DMS79 treated with DMSO at 0.1 percent for 48 hours (cell line): ENCODE measurements around the gene SMIM13.

ENCODE experiments used
- DNase-seq: peaks from one replicate; lab custom pipeline; 2025; lab: John Stamatoyannopoulos, UW

Gene SMIM13

DNA sequence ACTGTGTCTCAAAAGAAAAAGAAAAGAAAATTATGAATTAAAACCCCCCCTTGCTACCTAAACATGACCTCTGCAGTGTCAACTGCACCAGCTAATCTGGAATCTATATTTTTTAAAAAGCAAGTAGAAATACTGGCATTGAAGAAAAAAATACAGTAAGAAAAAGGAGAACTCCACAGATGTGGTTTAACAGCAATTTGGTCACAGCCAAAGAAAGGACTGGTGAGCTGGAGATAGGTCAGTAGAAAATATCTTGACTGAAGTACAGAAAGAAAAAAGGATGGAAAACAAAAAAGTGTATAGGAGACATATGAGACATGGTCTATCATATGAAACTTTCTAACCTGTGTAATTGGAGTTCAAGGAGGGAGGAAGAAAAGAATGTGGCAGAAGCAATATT lies 62.0 kb downstream of the SMIM13 start:
- no peak for DNase-seq

DNA sequence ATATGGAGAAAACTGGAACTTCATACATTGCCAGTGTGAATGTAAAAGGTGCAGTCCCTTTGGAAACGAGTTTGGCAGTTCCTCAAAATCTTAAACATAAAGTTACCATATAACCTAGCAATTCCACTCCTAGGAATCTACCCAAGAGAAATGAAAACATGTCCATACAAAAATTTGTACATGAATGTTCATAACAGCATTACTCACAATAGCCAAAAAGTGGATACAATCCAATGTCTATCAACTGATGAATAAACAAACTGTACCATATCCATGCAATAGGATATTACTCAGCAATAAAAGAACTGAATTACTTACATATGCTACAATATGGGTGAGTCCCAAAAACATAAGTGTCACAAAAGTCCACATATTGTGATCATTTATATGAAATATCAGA lies 66.6 kb downstream of the SMIM13 start:
- no peak for DNase-seq

DNA sequence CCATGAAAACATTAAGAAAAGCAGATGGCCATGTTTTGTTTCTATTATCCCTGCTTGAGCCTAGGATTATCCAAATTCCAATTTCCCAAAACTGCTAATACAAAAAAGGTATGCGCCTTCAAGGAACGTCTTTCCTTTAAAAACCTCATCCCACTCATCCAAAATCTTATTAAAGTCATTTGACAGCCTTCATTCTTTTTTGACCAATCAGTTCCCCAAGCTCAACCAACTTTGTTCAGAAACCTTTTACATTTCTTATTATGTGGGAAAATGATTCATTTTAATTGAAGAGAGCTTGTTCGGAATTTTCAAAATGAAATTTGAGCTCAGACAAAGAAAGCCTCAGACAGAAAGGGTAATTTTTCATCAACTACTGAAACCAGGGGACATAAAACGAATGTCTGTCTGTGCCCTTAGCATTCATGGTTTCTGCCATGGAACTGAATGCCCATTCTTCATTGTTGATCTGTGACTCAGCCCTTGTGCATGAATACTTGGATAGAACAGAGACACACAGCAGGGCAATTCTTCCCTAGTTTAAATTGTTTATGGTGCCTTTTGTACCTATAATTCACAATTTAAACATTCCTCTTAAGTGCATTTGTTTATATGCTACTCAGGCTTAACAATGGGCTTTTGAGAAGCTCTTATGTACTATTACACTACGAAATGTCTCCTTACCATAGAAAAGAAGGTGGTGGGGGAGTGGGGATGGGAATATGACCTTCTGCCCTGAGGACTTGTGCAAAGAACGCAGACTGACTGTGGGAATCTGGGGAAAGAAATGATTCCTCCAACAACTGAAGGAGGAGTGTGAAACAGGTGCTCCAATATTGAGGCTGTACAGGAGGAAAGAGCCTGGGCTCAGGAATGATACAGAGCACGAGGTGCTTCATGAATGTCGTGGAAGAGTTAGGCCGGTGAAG lies 67.7 kb downstream of the SMIM13 start:
- DNase-seq, result no peak

DNA sequence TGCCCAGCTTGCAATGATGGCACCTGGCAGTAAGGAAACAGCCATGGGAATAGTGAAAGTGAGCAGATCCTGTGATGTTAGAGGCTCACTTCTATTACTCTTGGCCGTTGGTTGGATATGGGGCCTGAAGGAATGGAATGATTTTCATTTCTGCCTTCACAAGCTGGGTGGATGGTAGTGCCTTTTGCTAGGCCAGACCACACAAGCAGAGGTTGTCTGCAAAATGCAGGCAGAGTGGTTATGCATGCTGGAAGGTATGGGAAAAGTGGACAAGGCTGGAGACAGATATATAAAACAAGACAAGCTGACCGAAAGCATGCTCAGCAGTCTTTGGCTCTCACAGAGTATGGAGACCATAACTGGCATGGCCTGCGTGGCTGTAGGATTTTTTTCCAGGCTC lies 68.6 kb downstream of the SMIM13 start:
- DNase-seq, result no peak

DNA sequence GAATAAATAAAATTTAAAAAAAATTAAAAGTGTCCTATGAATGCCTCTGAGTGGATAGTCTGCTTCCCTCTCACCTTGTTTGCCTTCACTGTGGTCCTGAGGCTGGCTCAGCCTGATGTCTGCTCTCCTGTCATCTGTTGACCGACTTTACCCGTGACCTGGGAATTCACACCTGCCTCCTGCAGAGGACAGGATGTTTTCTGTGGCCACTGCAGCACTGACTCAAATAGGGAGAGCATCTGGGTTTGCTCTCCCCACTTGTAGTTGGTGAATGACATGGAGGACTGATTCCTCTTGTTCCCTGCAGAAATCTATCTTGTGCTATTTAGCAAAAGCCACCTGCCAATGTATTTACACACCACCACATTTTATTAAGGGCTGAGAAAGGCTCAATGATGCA lies 70.3 kb downstream of the SMIM13 start:
- DNase-seq, result no peak

DNA sequence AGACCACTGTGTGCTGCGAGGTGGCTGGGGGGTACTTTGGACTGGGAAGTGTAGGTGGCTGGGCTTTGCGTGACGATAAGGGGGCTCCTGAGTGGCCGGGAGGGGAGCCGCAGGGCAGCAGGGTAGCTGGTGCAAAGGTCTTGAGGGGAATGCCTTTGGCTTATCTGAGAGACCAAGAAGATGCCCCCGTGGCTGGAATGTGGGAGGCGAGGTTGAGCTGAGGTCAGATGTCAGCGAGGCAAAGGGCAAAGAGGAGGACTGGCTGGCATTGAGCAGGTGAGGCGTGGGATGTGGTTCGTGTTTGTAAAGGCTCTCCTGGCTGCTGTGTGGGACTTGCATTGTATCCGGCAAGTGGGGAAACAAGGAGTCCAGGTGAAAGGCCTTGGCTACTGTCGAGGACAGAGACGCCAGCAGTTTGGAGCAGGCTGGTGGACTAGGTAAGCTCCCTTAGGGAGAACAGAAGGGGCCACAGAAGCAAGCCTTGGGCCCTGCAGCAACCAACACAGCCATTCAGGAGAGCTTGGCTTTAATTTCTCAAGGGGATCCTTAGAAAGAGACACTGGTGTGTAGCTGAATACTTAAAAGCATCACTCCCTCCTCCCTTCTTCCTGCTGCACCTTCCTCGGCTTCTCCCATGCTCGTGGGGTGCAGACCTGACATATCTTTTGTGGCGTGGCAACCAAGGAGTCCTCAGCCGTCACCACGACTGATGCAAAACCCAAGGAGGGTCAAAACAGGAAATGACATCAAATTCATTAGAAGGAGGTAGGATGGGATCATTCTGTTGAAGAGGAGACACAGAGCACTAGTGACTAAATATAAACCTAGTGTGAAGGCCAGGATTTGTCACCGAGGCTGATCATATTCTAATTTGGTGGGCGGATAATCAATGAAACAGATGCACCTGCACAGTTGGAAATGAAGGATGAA lies 71.3 kb downstream of the SMIM13 start:
- DNase-seq, result no peak

DNA sequence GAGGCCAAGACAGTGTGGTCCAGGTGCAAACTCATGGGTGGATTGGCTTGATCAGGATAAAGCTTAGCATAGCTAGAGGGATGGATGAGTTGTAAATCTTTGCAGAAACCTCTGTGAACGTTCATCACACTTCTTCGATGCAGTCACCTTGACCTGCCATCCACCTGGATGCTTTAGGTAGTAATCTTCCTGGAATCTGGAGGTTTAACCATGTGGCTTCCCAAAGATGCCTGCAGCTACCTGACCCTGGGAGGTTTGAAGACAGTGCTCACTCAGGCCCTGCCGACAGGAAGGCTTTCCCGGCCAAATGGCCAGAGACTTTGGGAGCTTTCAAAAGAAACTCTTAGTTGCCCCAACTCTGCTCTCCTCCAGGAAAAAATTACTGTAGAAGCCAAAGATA lies 73.3 kb downstream of the SMIM13 start:
- no peak for DNase-seq

DNA sequence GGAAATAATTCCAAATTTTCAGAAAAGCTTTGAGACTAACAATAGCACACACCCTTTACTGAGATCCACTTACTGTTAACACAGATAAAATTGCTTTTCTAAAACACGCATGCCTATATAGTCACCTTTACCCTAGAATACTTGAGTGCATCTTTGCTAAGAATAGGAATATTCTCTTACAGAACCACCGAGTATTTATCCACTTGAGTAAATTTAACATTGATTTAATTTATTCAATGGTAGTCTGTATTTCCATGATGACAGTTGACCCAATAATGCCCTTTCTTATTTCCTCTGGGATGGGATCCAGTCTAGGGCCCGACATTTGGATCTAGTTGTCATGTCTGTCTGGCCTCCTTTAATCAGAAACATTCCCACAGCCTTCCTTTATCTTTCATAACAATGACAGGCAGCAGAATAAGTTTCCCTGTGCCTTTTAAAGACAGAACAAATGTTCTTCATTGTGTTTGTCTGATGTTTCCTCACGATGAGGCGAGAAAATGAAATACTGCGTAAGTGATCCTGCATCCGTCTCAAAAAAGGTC lies 74.5 kb downstream of the SMIM13 start:
- DNase-seq, result no peak

DNA sequence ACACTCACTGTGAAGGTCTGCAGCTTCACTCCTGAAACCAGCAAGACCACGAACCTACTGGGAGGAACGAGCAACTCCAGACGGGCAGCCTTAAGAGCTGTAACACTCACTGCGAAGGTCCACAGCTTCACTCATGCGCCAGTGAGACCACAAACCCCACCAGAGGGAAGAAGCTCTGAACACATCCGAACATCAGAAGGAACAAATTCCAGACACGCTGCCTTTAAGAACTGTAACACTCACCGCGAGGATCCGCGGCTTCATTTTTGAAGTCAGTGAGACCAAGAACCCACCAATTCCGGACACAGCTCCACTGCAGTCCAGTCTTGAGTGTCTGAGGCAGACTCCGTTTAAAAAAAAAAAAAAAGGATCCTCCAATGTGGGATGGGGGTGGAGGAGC lies 78.3 kb downstream of the SMIM13 start:
- DNase-seq, result no peak

DNA sequence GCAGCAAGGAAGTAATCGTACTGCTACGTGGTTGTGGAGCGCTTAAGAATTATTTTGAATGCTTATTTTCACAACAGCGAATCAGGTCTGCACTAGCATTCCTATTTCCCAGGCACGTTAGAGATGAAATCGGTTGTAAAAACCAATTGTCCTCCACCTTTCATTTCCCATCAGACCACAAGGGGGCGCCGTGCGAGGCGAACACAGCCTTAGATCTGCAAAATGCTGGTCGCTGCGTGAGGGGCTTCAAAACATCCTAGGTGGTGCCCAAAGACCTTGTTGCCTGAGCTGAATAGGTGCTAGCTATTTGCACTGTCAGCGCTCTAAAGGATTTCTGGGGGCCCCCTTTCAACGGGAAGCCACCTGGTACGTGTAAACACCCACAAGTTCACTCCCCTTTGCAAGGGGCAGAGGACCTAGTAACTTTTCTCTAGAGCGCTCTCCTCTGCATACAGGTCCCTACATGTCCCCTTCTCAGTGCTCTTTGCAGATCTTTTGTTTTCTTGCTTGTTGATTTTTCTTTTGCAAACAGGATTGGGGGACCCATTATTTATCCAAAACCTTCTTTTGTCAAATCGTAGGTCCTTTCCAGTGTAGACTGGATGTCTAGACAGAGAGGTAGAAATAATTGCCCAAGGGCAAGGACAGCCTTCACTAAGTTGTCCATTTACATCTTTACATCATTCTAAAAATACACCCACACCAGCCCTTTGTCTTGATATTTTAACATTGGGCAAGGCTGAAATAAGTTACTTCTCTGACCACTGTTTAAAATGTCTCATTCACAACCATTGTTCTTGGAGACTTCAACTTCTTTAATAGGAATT lies 79.1 kb downstream of the SMIM13 start:
- no peak for DNase-seq

DNA sequence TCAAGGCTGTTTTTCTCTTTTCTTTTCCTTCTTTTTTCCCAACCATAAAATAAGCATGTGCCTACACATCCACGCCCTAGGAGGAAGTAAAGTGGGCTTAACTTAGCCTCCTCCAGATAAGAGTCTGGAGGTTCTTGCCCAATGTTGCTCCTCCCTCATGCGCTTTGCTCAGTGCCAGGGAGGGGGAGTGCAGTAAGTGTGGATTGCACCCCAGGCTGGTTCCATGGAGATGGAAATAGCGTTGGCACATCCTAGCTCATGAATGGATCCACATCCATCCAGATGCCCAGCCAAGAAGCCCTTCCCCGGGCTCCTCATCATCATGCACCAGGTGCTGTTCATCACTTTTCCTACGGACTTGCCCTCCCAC lies 80.6 kb downstream of the SMIM13 start:
- no peak for DNase-seq

DNA sequence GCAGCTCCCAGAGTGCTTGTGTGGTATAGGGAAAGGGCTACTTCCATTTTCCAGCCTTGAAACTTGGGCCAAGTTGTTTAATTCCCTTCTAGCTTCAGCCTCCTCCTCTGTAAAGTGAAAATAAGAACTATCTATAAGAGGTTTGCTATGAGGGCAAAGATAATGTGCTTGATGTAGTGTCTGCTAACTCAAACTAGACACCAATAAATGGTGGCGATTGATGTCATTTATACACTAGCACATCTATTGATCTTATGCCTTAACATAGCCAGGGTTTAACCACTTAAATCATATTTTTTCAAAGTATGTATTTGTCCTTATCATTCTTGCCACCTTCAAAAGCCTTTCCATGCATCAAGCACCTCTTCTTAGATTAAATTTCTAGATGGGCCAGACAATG lies 83.6 kb downstream of the SMIM13 start:
- no peak for DNase-seq

DNA sequence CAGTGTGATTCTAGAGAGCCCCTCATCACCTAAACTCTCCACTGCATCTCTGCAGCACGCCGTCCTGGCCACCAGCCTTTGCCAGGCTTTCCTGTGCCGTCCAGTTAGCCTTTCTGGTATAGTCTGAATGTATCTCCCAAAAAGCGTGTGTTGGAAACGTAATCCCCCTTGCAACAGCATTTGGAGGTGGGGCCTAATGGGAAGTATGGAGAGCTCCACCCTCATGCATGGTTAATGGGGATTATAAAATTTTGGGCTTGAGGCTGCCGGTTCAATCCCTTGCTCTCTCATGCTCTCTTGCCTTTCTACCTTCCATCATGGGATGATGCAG lies 85.4 kb downstream of the SMIM13 start:
- DNase-seq, result no peak

DNA sequence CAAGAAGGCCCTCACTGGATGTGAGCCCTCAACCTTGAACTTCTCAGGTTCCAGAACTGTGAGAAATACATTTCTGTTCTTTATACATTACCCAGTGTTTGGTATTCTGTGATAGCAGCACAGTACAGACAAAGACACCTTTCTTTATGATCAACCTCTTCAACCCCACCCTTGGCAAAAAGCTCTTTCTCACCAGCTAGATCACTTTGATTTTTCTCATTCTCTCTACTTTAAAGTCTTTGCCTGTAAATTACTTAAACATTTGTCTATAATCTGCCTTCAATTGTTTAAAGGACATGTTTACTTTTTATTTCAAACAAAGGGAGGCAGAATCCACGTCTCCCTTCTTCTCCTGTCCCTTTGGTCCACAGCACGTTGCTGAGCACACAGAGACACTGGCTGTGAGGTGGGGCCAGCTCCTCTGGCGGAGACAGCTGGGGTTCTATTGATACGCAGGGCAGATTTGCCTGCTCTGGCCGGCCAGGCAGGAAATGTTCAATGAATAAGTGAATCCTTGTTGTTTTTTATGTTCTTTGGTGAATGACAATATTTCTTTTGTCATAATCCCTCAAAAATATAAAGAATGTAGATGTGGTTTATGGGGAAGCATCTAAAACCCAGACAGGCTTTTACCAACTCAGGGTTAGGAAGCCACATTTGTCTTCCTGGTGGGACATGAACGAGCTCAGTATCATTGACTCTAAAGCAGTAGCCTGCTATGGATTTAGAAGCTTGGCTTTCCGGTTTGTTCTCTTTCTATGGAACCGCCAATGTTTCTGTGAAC lies 86.0 kb downstream of the SMIM13 start:
- no peak for DNase-seq

DNA sequence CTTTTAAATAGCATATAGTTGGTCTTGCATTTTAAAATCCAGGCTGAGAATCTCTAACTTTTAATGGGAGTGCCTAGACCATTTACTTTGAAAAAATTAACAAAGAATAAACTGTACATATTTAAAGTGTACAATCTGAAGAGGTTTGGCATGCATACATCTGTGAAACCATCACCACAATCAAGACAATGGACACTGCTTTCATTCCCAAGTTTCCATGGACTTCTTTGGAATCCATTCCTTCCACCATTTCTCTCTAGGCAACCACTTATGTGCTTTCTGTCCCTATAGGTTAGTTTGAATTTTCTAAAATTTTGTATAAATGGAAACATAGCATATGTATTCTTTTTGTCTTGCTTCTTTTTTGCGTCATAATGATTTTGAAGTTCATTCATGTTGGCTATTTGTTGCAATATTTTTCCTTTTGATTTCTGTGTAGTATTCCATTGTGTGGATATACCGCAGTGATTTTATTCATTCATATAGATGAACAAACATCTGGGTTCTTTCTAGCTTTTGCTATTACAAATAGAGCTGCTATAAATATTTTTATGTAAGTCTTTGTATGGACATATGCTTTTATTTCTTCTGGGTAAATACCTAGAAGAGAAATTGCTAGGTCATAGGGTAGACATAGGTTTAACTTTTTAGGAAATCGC lies 88.0 kb downstream of the SMIM13 start:
- DNase-seq, result no peak

DNA sequence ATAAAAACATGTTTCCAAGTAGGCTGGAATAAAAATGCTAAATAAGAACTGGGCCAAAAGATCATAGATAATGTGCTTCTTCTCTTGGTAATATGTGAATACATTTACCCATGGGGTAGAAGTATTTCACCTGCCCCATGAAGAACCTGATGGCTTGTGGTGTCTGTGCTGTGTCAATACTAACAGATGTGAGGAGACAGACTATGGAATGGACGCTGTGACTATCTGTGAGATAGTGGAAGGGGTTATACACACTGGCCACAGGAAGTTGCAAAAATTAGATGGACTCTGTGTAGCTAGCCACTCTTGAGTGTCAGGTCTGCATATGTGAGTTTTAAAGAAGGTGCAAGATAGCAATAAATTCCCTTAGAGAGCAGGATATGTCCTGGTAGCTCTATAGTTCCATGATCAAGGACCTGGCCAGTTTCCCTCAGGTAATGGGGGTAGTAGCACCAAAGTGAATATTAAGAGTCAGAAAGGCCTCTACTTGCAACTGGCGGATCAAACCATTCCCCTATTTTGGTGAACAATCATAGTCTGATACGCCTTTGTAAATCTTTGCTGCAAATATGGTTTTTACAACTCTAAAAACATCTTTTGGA lies 90.2 kb downstream of the SMIM13 start:
- DNase-seq, result no peak

DNA sequence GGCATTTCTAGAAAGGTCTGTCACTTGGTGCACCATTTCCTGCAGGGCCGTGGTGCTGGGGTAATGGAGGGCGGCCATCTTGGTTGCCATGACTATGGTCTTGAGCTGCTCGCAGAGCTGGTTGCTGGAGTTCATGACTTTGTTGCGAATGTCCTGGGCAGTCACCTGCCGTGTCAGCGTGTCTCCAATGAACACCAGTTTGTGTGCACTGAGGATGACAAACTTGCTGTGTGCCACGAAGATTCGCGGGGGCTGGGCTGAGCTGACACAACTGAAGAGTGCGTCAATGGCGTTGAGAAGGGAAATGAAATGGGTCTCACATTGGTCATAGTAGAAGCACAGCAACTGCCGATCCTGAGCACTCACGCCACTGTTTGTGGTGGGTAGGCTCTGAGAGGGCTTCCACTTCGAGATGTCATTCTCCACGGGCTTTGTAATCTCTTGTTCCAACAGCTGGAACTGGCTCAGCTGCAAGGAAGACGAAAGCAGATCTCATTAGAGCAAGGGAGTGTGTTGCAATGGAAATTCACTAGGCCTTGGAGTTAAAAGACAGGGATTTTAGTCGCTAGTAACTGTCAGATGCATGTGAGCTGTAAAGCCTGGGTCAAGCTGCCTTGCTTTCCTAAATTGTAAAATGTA lies 91.7 kb downstream of the SMIM13 start:
- no peak for DNase-seq

DNA sequence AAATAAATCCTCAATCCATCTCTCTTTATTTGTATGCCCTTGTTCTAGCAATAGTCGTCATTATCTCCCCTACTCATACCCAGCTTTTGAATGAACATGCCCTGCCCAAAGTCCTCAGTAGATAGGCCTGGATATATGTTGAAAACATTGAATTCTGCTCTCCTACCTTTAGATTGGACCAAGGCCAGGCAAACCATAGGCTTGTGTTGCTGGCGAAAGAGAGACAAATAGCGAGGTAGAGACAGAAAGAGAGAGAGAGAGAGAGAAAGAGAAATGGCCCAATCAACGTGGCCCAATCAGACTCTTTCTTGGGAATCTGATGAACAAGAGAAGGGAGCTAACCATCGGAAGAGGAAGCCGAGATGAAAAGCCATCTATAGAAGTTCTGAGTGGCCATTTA lies 93.7 kb downstream of the SMIM13 start:
- no peak for DNase-seq
